HepG2 (cell line): ENCODE data around the gene LAMTOR3. TPM values are rescaled to one million over a fixed set of nuclear protein-coding genes. Genes with fewer than 3 reads are reported as not detected.
A peak's percentile ranks its signal among the peaks of the same experiment; 100 is the strongest.

Experiments
- ATAC-seq: fragments of 200-7000 bp; cut with Tn5 transposase; 3 replicates; pipeline ENCODE4 v1.9.1; 2020; ENCODE audit warnings: mild to moderate bottlenecking, moderate library complexity
- BruUV-seq: library from RNA; stranded (reverse); fragments of 400-500 nt; replicated peaks from 2 replicates; lab custom pipeline; 2021; lab: Mats Ljungman, UMichigan
- CTCF ChIA-PET: fragments of 300-600 bp; formaldehyde crosslinking; extraction: SDS; loops from one replicate; lab custom pipeline; 2021; ENCODE audit warnings: low total read pairs, inconsistent platforms, low intra/inter-chr PET ratio; lab: Yijun Ruan, JAX
- POLR2A ChIA-PET: fragments of 350-600 bp; sonication (Branson Sonifier 250); formaldehyde crosslinking; loops from one replicate; lab custom pipeline; 2020; ENCODE audit warnings: antibody characterized with exemption, inconsistent platforms; lab: Yijun Ruan, JAX
- DNase-seq: peaks from one replicate; pipeline ENCODE4 v3.0.0-alpha.2; 2015; ENCODE audit warnings: low spot score
- FAIRE-seq: peaks from 3 replicates; lab custom pipeline; 2011; peaks lifted over from hg19 to GRCh38; lab: Jason Lieb, UNC
- H2AFZ ChIP-seq: one replicate; pipeline ENCODE4 v1.6.1; 2011; ENCODE audit warnings: low read length, inconsistent platforms
- H3K27ac ChIP-seq: fragments of 300-600 bp; 3 replicates; pipeline ENCODE4 v1.8.0; 2011; ENCODE audit warnings: mixed run types, mild to moderate bottlenecking, mixed read lengths, low read length, inconsistent platforms; ENCODE audit not compliant: insufficient read depth; ENCODE audit errors: extremely low read length
- H3K27me3 ChIP-seq, 2 experiments: fragments of 200-600 bp in 1 of 2; 2 replicates in 1 of 2; 3 replicates in 1 of 2; pipeline versions ENCODE4 v1.6.0 to v1.8.0; 2011; ENCODE audit warnings: low read length in 2 of 2, mild to moderate bottlenecking in 2 of 2, moderate library complexity in 2 of 2, inconsistent platforms in 1 of 2; ENCODE audit not compliant: insufficient read depth in 2 of 2, control insufficient read depth in 1 of 2
- H3K36me3 ChIP-seq, 2 experiments: fragments of 200-600 bp in 1 of 2; replicated peaks in 1 of 2; 2 replicates in 1 of 2; 3 replicates in 1 of 2; pipeline versions ENCODE4 v1.5.1 to v1.8.0; 2011; ENCODE audit warnings: low read length in 2 of 2, inconsistent platforms in 1 of 2; ENCODE audit not compliant: insufficient read depth in 2 of 2, control insufficient read depth in 1 of 2
- H3K4me1 ChIP-seq: 2 replicates; pipeline ENCODE4 v1.5.1; 2012; ENCODE audit warnings: low read length, inconsistent platforms; ENCODE audit not compliant: insufficient read depth
- H3K4me2 ChIP-seq: 2 replicates; pipeline ENCODE4 v1.6.0; 2011; ENCODE audit warnings: low read depth, low read length, inconsistent platforms
- H3K4me3 ChIP-seq, 3 experiments: fragments of 200-600 bp in 1 of 3; sonication (generic), shearing (Covaris generic) in 1 of 3; replicated peaks in 1 of 3; 2 replicates each; pipeline ENCODE4 v1.5.1; 2011 to 2016; ENCODE audit warnings: low read length in 3 of 3, inconsistent platforms in 2 of 3, low read depth in 2 of 3, mild to moderate bottlenecking in 2 of 3, control low read depth in 1 of 3, mixed read lengths in 1 of 3; ENCODE audit not compliant: insufficient read depth in 1 of 3
- H3K79me2 ChIP-seq: one replicate; pipeline ENCODE4 v1.6.1; 2011; ENCODE audit warnings: low read length, inconsistent platforms; ENCODE audit not compliant: insufficient read depth
- H3K9ac ChIP-seq: 2 replicates; pipeline ENCODE4 v1.6.0; 2011; ENCODE audit warnings: mild to moderate bottlenecking, low read depth, low read length, inconsistent platforms; ENCODE audit not compliant: insufficient read depth
- H3K9me3 ChIP-seq: 2 replicates; pipeline ENCODE4 v1.5.1; 2012; ENCODE audit warnings: mild to moderate bottlenecking, low read length
- H4K20me1 ChIP-seq: 2 replicates; pipeline ENCODE4 v1.6.0; 2011; ENCODE audit warnings: inconsistent platforms, mild to moderate bottlenecking, low read length, moderate library complexity; ENCODE audit not compliant: insufficient read depth
- AGO1 ChIP-seq: fragments of 200-400 bp; formaldehyde crosslinking; IDR thresholded peaks from 2 replicates; pipeline ENCODE4 v1.6.1; 2017; ENCODE audit warnings: mild to moderate bottlenecking, low read depth, low read length, moderate library complexity; ENCODE audit not compliant: poor library complexity, severe bottlenecking
- ATF1 ChIP-seq: IDR thresholded peaks from 2 replicates; pipeline ENCODE4 v1.6.1; 2016; ENCODE audit warnings: mild to moderate bottlenecking, control low read depth
- HDAC1 ChIP-seq: sonication (generic); formaldehyde crosslinking; IDR thresholded peaks from 2 replicates; pipeline ENCODE4 v1.5.1; 2020; ENCODE audit warnings: mild to moderate bottlenecking, missing genetic modification reagents
- THAP11 ChIP-seq: IDR thresholded peaks from 2 replicates; pipeline ENCODE4 v1.6.1; 2016; ENCODE audit warnings: missing biosample characterization, missing genetic modification reagents
- XRCC5 ChIP-seq: fragments of 200-400 bp; formaldehyde crosslinking; optimal IDR thresholded peaks from 2 replicates; pipeline ENCODE3; 2017; ENCODE audit warnings: mild to moderate bottlenecking, low read length
- ZNF263 ChIP-seq: sonication (generic); formaldehyde crosslinking; IDR thresholded peaks from 2 replicates; pipeline ENCODE4 v1.4.0; 2020; ENCODE audit warnings: missing genetic modification reagents
- ZNF564 ChIP-seq: sonication (generic); formaldehyde crosslinking; IDR thresholded peaks from 2 replicates; pipeline ENCODE4 v1.8.1; 2023; ENCODE audit warnings: mild to moderate bottlenecking, missing genetic modification reagents
- ZNF614 ChIP-seq: IDR thresholded peaks from 2 replicates; pipeline ENCODE4 v1.6.1; 2018; ENCODE audit warnings: missing biosample characterization, missing genetic modification reagents, inconsistent platforms, borderline replicate concordance
- ZNF816 ChIP-seq: sonication (generic); formaldehyde crosslinking; IDR thresholded peaks from 2 replicates; pipeline ENCODE4 v1.8.0; 2022; ENCODE audit warnings: missing genetic modification reagents, mild to moderate bottlenecking, borderline replicate concordance
- WGBS: methylation state at CpG from one replicate; pipeline ENCODE4 v1.1.6; 2017; ENCODE audit warnings: low lambda C conversion rate; 5-methylcytosine and 5-hydroxymethylcytosine counted together
- in situ Hi-C: cut with HindIII; loops from 2 replicates; pipeline ENCODE4 v1.10.0; 2017; ENCODE audit warnings: low pct_unique_long_range_greater_than_20kb; ENCODE audit not compliant: extremely low pct_ligation_motif_present
- intact Hi-C: fragments of 100-400 bp; cut with micrococcal nuclease; formaldehyde crosslinking; loops from one replicate; pipeline ENCODE4 v1.10.0; 2022; ENCODE audit not compliant: unreplicated experiment
- polyA plus RNA-seq, 8 experiments: library from polyadenylated mRNA; depleted of rRNA in 3 of 8; stranded (reverse) in 7 of 8; unstranded in 1 of 8; fragments of >200 nt; fragmentation: Illumina TruSeq in 4 of 8; extraction: Trizol in 4 of 8; gene quantifications; 2 replicates each; pipeline versions ENCODE4 v1.2.1 to v1.2.3, GENCODE V29; 2011 to 2016; ENCODE audit warnings: low read depth in 4 of 8, missing spikeins in 1 of 8, mixed read lengths in 1 of 8; ENCODE audit not compliant: insufficient read depth in 1 of 8
- total RNA-seq, 5 experiments: library from RNA; depleted of rRNA; stranded (reverse); fragments of >200 nt; fragmentation: Illumina TruSeq; extraction: Trizol; gene quantifications; 2 replicates each; pipeline ENCODE4 v1.2.3, GENCODE V29; 2016; ENCODE audit warnings: low read depth in 1 of 5
- TF ChIP-seq, protein P1 (sequence below): IDR thresholded peaks from 2 replicates; pipeline ENCODE4 v1.6.1; 2012; ENCODE audit warnings: inconsistent platforms

The LAMTOR3 gene
- total and polyA plus RNA-seq, 2 of the 13 experiments (the other 11 are each of a cell fraction or from before 2014, with no cell fraction given): 47.6 to 49.1 TPM

- WGBS: 2% methylated on average over 12 of the region's 12 CpGs
- ChIA-PET POLR2A (interaction anchor here (1.3 to 1.6 kb wide), 4 partner anchors 53 to 330 kb away, joined by 11 to 20 read pairs (median 15); partner anchors contain the start of genes DNAJB14, H2AZ1 and TRMT10A), CTCF (no interaction called here)
- intact Hi-C loops: loop anchor here (1.0 kb wide), 1 partner anchor 57 kb away; the partner anchor contains the start of gene H2AZ1
- Histone ChIP-seq H3K79me2 (peaks cover 35% of the 10 kb centered on the region), H3K36me3 (peaks cover 0 to 4% of the 10 kb centered on the region in 2 experiments; a peak in 1 of 5 replicates), H2AFZ (peak overlapping the region; percentile 91), H4K20me1 (no peaks in the 10 kb centered on the region), H3K4me2 (peak overlapping the region; percentile 68), H3K9me3 (no peaks in the 10 kb centered on the region), H3K4me1 (peaks cover 23% of the 10 kb centered on the region), H3K4me3 (peak overlapping the region; percentile 87 to 98 (median 94)), H3K9ac (peak overlapping the region; percentile 93), H3K27me3 (no peaks in the 10 kb centered on the region; a peak in 1 of 5 replicates), H3K27ac (peak overlapping the region; percentile 76)
- no peak for DNase-seq
- BruUV-seq: no TSS peak
- no peak for FAIRE-seq
- in situ Hi-C loops: loop anchor here (5.0 kb wide), 1 partner anchor 54 kb away; the partner anchor contains the start of gene DNAJB14
- no peak for TF ChIP-seq ZNF614 (CRISPR knock-in tag)
- TF ChIP-seq XRCC5: no peak
- TF ChIP-seq ZNF816 (CRISPR knock-in tag): no peak
- no peak for TF ChIP-seq ZNF564 (CRISPR knock-in tag)
- peak; percentile 59 for TF ChIP-seq ZNF263
- TF ChIP-seq THAP11 (CRISPR knock-in tag): no peak
- TF ChIP-seq, protein P1, sequence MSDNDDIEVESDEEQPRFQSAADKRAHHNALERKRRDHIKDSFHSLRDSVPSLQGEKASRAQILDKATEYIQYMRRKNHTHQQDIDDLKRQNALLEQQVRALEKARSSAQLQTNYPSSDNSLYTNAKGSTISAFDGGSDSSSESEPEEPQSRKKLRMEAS: no peak
- 0 out of 2 replicates have a peak, but pooled peaks have one; percentile 45 for TF ChIP-seq ATF1
- no peak for TF ChIP-seq HDAC1 (CRISPR knock-in tag)
- no peak for TF ChIP-seq AGO1
- no peak for ATAC-seq
These were observed 427 bp downstream of the LAMTOR3 start for GRCh38 chr4:99893839-99894160.
